ENCODE measurements around the gene LGALS1. TPM values are rescaled to one million over a fixed set of nuclear protein-coding genes. Genes with fewer than 3 reads are reported as not detected.
"Not testable (repeated sequence)": the region's sequence is repeated elsewhere in the genome, so short reads cannot be mapped to it uniquely, and the experiment has no call there.

LGALS1 gene
- total and polyA plus RNA-seq, 2 donors (not counting 1 experiment from before 2014, with no cell fraction given): 106 to 207 TPM

DNA sequence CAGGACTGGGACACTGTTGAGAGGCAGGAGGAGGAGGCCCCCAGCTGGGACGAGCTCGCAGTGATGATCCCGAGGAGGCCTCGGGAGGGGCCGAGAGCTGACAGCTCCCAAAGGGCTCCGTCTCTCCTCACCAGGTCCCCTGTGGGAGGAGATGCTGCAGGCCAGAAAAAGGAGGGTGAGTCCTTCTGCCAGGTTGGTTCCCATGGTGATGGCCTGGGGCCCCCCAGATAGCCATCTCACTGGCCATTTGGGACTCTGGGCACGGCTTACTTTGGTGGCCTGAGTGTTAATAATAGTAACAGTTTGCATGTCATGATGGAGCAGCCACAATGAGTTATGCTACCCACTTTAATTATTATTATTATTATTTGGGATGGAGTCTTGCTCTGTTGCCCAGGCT lies 40.3 kb downstream of the LGALS1 start:
- Histone ChIP-seq H2AFZ (ENCODE audit: insufficient read depth, low read depth, low read length, poor library complexity, severe bottlenecking) (no peak overlapping the region), H3K9ac (ENCODE audit: low read length) (no peak overlapping the region), H3K27ac (ENCODE audit: low read length in 2 of 2) (no peak overlapping the region), H3K4me3 (ENCODE audit: control extremely low read depth in 1 of 5, extremely low read depth in 1 of 5, insufficient read depth in 1 of 5, low read depth in 2 of 5, low read length in 4 of 5) (no peak overlapping the region), H3K27me3 (replicated peaks in 1 of 4; ENCODE audit: control extremely low read depth in 1 of 4, control insufficient read depth in 3 of 4, insufficient read depth in 4 of 4, low read length in 3 of 4) (no peaks in the 10 kb centered on the region), H3K79me2 (ENCODE audit: control insufficient read depth, insufficient read depth, low read length) (no peaks in the 10 kb centered on the region), H3K9me3 (ENCODE audit: control extremely low read depth in 1 of 3, control insufficient read depth in 2 of 3, insufficient read depth in 1 of 3, low read length in 2 of 3) (no peaks in the 10 kb centered on the region), H3K4me2 (replicated peaks; ENCODE audit: low read depth, low read length, poor library complexity, severe bottlenecking) (no peak overlapping the region), H4K20me1 (ENCODE audit: control insufficient read depth, insufficient read depth, low read length, poor library complexity, severe bottlenecking) (no peaks in the 10 kb centered on the region), H3K4me1 (ENCODE audit: control insufficient read depth in 2 of 2, insufficient read depth in 2 of 2, low read length in 2 of 2) (no peaks in the 10 kb centered on the region), H3K36me3 (replicated peaks in 1 of 2; ENCODE audit: control extremely low read depth in 1 of 2, control insufficient read depth in 1 of 2, extremely low read depth in 1 of 2, insufficient read depth in 2 of 2, low read length in 1 of 2) (peaks cover 0 to 2% of the 10 kb centered on the region in 2 experiments)
- H3K9me3 Mint-ChIP-seq (ENCODE audit: insufficient read depth): no peaks in the 10 kb centered on the region
- H3K27me3 Mint-ChIP-seq: no peaks in the 10 kb centered on the region
- ChIA-PET CTCF (interaction anchor here (0.6 kb wide), 1 partner anchor 8 kb away, joined by 3 read pairs; no protein-coding TSS in a partner anchor), POLR2A (no interaction called here)
- ATAC-seq (ENCODE audit: low read depth) (no peak), DNase-seq (no peak)
- no peak overlapping the region for H3K27ac Mint-ChIP-seq
- intact Hi-C loops (cut with micrococcal nuclease): no loop called here
- H3K4me3 Mint-ChIP-seq: no peak overlapping the region
- 97% methylated on average over 5 of the region's 7 CpGs for WGBS (ENCODE audit: insufficient coverage)
- no peak for TF ChIP-seq EZH2 (IDR thresholded peaks at IDR 0.05; ENCODE audit: borderline replicate concordance, insufficient read depth, low read depth, low read length, poor library complexity, severe bottlenecking)
- TF ChIP-seq, protein P1, sequence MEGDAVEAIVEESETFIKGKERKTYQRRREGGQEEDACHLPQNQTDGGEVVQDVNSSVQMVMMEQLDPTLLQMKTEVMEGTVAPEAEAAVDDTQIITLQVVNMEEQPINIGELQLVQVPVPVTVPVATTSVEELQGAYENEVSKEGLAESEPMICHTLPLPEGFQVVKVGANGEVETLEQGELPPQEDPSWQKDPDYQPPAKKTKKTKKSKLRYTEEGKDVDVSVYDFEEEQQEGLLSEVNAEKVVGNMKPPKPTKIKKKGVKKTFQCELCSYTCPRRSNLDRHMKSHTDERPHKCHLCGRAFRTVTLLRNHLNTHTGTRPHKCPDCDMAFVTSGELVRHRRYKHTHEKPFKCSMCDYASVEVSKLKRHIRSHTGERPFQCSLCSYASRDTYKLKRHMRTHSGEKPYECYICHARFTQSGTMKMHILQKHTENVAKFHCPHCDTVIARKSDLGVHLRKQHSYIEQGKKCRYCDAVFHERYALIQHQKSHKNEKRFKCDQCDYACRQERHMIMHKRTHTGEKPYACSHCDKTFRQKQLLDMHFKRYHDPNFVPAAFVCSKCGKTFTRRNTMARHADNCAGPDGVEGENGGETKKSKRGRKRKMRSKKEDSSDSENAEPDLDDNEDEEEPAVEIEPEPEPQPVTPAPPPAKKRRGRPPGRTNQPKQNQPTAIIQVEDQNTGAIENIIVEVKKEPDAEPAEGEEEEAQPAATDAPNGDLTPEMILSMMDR (IDR thresholded peaks at IDR 0.05): no peak
- no peaks in the 10 kb centered on the region for H3K4me1 Mint-ChIP-seq

DNA sequence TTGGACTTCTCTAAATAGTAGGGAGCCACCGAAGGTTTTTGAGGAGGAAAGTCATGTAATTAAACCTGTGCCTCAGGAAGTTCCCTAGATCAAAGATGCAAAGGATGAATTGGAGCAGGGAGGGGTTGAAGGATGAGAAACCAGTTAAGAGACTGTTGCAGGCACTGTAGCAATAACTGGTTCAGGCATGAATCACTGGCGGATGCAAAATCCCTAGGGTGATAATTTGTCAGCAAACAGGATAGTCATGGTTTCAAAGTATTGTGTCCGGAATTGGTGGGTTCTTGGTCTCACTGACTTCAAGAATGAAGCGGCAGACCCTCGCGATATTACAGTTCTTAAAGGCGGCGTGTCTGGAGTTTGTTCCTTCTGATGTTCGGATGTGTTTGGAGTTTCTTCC lies 41.3 kb downstream of the LGALS1 start:
- Histone ChIP-seq H3K9ac (ENCODE audit: low read length) (no peak overlapping the region), H2AFZ (ENCODE audit: insufficient read depth, low read depth, low read length, poor library complexity, severe bottlenecking) (no peak overlapping the region), H4K20me1 (ENCODE audit: control insufficient read depth, insufficient read depth, low read length, poor library complexity, severe bottlenecking) (no peaks in the 10 kb centered on the region), H3K36me3 (replicated peaks in 1 of 2; ENCODE audit: control extremely low read depth in 1 of 2, control insufficient read depth in 1 of 2, extremely low read depth in 1 of 2, insufficient read depth in 2 of 2, low read length in 1 of 2) (peaks cover 0 to 2% of the 10 kb centered on the region in 2 experiments), H3K27me3 (replicated peaks in 1 of 4; ENCODE audit: control extremely low read depth in 1 of 4, control insufficient read depth in 3 of 4, insufficient read depth in 4 of 4, low read length in 3 of 4) (no peaks in the 10 kb centered on the region), H3K27ac (ENCODE audit: low read length in 2 of 2) (no peak overlapping the region), H3K9me3 (ENCODE audit: control extremely low read depth in 1 of 3, control insufficient read depth in 2 of 3, insufficient read depth in 1 of 3, low read length in 2 of 3) (no peaks in the 10 kb centered on the region), H3K4me3 (ENCODE audit: control extremely low read depth in 1 of 5, extremely low read depth in 1 of 5, insufficient read depth in 1 of 5, low read depth in 2 of 5, low read length in 4 of 5) (no peak overlapping the region), H3K4me2 (replicated peaks; ENCODE audit: low read depth, low read length, poor library complexity, severe bottlenecking) (no peak overlapping the region), H3K79me2 (ENCODE audit: control insufficient read depth, insufficient read depth, low read length) (no peaks in the 10 kb centered on the region), H3K4me1 (ENCODE audit: control insufficient read depth in 2 of 2, insufficient read depth in 2 of 2, low read length in 2 of 2) (no peaks in the 10 kb centered on the region)
- Mint-ChIP-seq H3K27ac (no peak overlapping the region), H3K4me1 (no peaks in the 10 kb centered on the region), H3K4me3 (no peak overlapping the region), H3K27me3 (no peaks in the 10 kb centered on the region), H3K9me3 (ENCODE audit: insufficient read depth) (no peaks in the 10 kb centered on the region)
- WGBS (ENCODE audit: insufficient coverage): 100% methylated on average over 8 of the region's 9 CpGs
- ATAC-seq (ENCODE audit: low read depth) (no peak), DNase-seq (no peak)
- no peak for TF ChIP-seq EZH2 (IDR thresholded peaks at IDR 0.05; ENCODE audit: borderline replicate concordance, insufficient read depth, low read depth, low read length, poor library complexity, severe bottlenecking)
- TF ChIP-seq, protein P1 (IDR thresholded peaks at IDR 0.05): no peak
- CTCF ChIA-PET: no interaction called here
- POLR2A ChIA-PET: no interaction called here
- intact Hi-C loops (cut with micrococcal nuclease): no loop called here

DNA sequence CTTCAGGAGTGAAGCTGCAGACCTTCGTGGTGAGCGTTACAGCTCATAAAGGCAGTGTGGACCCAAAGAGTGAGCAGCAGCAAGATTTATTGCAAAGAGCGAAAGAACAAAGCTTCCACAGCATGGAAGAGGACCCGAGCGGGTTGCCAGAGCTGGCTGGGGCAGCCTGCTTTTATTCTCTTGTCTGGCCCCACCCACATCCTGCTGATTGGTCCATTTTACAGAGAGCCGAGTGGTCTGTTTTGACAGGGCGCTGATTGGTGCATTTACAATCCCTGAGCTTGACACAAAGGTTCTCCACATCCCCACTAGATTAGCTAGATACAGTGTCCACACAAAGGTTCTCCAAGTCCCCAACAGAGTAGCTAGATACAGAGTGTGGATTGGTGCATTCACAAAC lies 41.8 kb downstream of the LGALS1 start:
- CTCF ChIA-PET; H3K4me3 ChIP-seq (ENCODE audit: control extremely low read depth in 1 of 5, extremely low read depth in 1 of 5, insufficient read depth in 1 of 5, low read depth in 2 of 5, low read length in 4 of 5); DNase-seq; H3K4me2 ChIP-seq (replicated peaks; ENCODE audit: low read depth, low read length, poor library complexity, severe bottlenecking); H3K9me3 Mint-ChIP-seq (ENCODE audit: insufficient read depth); H3K4me3 Mint-ChIP-seq; H3K9me3 ChIP-seq (ENCODE audit: control extremely low read depth in 1 of 3, control insufficient read depth in 2 of 3, insufficient read depth in 1 of 3, low read length in 2 of 3); H2AFZ ChIP-seq (ENCODE audit: insufficient read depth, low read depth, low read length, poor library complexity, severe bottlenecking); H3K27ac ChIP-seq (ENCODE audit: low read length in 2 of 2); intact Hi-C loops (cut with micrococcal nuclease); H3K4me1 Mint-ChIP-seq; H3K27me3 Mint-ChIP-seq; H3K27ac Mint-ChIP-seq; H3K4me1 ChIP-seq (ENCODE audit: control insufficient read depth in 2 of 2, insufficient read depth in 2 of 2, low read length in 2 of 2); H4K20me1 ChIP-seq (ENCODE audit: control insufficient read depth, insufficient read depth, low read length, poor library complexity, severe bottlenecking); H3K27me3 ChIP-seq (replicated peaks in 1 of 4; ENCODE audit: control extremely low read depth in 1 of 4, control insufficient read depth in 3 of 4, insufficient read depth in 4 of 4, low read length in 3 of 4); ATAC-seq (ENCODE audit: low read depth); H3K36me3 ChIP-seq (replicated peaks in 1 of 2; ENCODE audit: control extremely low read depth in 1 of 2, control insufficient read depth in 1 of 2, extremely low read depth in 1 of 2, insufficient read depth in 2 of 2, low read length in 1 of 2); H3K9ac ChIP-seq (ENCODE audit: low read length); POLR2A ChIA-PET; H3K79me2 ChIP-seq (ENCODE audit: control insufficient read depth, insufficient read depth, low read length): not testable (repeated sequence)
- 91% methylated on average over 5 of the region's 7 CpGs for WGBS (ENCODE audit: insufficient coverage)

Data from B cell (primary cell).